HepG2 (cell line): Measurements from ENCODE around the gene RPL37.
"Not testable (repeated sequence)": the region's sequence is repeated elsewhere in the genome, so short reads cannot be mapped to it uniquely, and the experiment has no call there.

Experiments
- AKAP8 ChIP-seq: sonication (generic); formaldehyde crosslinking; IDR thresholded peaks from 2 replicates; pipeline ENCODE4 v1.5.1; 2020; ENCODE audit warnings: mild to moderate bottlenecking, missing genetic modification reagents
- BORCS8-MEF2B ChIP-seq: sonication (generic); formaldehyde crosslinking; IDR thresholded peaks from 2 replicates; pipeline ENCODE4 v1.8.0; 2022; ENCODE audit warnings: mild to moderate bottlenecking, missing genetic modification reagents
- CHD4 ChIP-seq: fragments of 200-600 bp; sonication (generic); IDR thresholded peaks from 2 replicates; pipeline ENCODE4 v1.7.0; 2017; ENCODE audit warnings: mild to moderate bottlenecking, low read length, borderline replicate concordance
- CTCF ChIP-seq: sonication (generic); formaldehyde crosslinking; IDR thresholded peaks from 2 replicates; pipeline ENCODE4 v1.5.0; 2020; ENCODE audit warnings: mild to moderate bottlenecking, missing genetic modification reagents, moderate library complexity
- EZH2 ChIP-seq: conservative IDR thresholded peaks from 2 replicates; pipeline ENCODE4 v1.6.1; 2012; ENCODE audit warnings: mild to moderate bottlenecking, low read depth, low read length, moderate library complexity
- HCFC1 ChIP-seq: fragments of 150-350 bp; IDR thresholded peaks from 2 replicates; pipeline ENCODE4 v1.6.1; 2014; ENCODE audit warnings: low read depth, low read length
- PREB ChIP-seq: sonication (generic); formaldehyde crosslinking; IDR thresholded peaks from 2 replicates; pipeline ENCODE4 v1.4.0; 2020; ENCODE audit warnings: missing genetic modification reagents
- SOX13 ChIP-seq, 3 experiments: fragments of 450-650 bp in 1 of 3; sonication (generic) in 1 of 3; formaldehyde crosslinking in 1 of 3; IDR thresholded peaks in 2 of 3; conservative IDR thresholded peaks in 1 of 3; 2 replicates each; pipeline versions ENCODE4 v1.5.0 to v1.6.1; 2016 to 2020; ENCODE audit warnings: antibody characterized with exemption in 1 of 3, mild to moderate bottlenecking in 1 of 3, missing compliant biosample characterization in 1 of 3, missing genetic modification reagents in 1 of 3, moderate library complexity in 1 of 3
- SRSF1 ChIP-seq: fragments of 200-400 bp; formaldehyde crosslinking; optimal IDR thresholded peaks from 2 replicates; pipeline ENCODE3; 2017; ENCODE audit warnings: mild to moderate bottlenecking, low read depth, low read length, moderate library complexity

GRCh38 chr5:40786664-40787063, 48.4 kb downstream of the RPL37 start:
- TF ChIP-seq CTCF (CRISPR knock-in tag); SOX13 (IDR thresholded peaks at IDR 0.05); SOX13 (CRISPR knock-in tag; conservative IDR thresholded peaks at IDR 0.05 in 1 of 2, IDR thresholded peaks at IDR 0.05 in 1 of 2); SRSF1; CHD4; BORCS8-MEF2B; HCFC1; AKAP8 (CRISPR knock-in tag); EZH2; PREB: not testable (repeated sequence)
